DOHH2 (cell line): ENCODE results near the gene RASL10A.

Experiments used
- H3F3A ChIP-seq: fragments of 200-600 bp; sonication (generic), shearing (Covaris generic); 2 replicates; pipeline ENCODE4 v1.6.0; 2016; ENCODE audit warnings: antibody characterized with exemption, mild to moderate bottlenecking; ENCODE audit not compliant: control insufficient read depth, insufficient read depth
- H3K27ac ChIP-seq: fragments of 200-600 bp; sonication (generic); 2 replicates; pipeline ENCODE4 v1.5.1; 2014; ENCODE audit warnings: low read depth, mild to moderate bottlenecking, low read length, moderate library complexity
- H3K27me3 ChIP-seq: fragments of 200-600 bp; sonication (generic); 2 replicates; pipeline ENCODE4 v1.6.1; 2014; ENCODE audit warnings: mild to moderate bottlenecking, low read length, mixed read lengths; ENCODE audit not compliant: control insufficient read depth
- H3K36me3 ChIP-seq: fragments of 200-600 bp; sonication (generic); 2 replicates; pipeline ENCODE4 v1.6.1; 2014; ENCODE audit warnings: mild to moderate bottlenecking, low read length, moderate library complexity, mixed read lengths; ENCODE audit not compliant: control insufficient read depth
- H3K4me1 ChIP-seq: fragments of 200-600 bp; sonication (generic); 2 replicates; pipeline ENCODE4 v1.6.1; 2014; ENCODE audit warnings: mild to moderate bottlenecking, low read length, mixed read lengths; ENCODE audit not compliant: control insufficient read depth
- H3K4me2 ChIP-seq: fragments of 200-600 bp; sonication (generic); 2 replicates; pipeline ENCODE4 v1.6.0; 2014; ENCODE audit warnings: mild to moderate bottlenecking, low read length, moderate library complexity
- H3K4me3 ChIP-seq: fragments of 200-600 bp; sonication (generic); 2 replicates; pipeline ENCODE4 v1.5.1; 2014; ENCODE audit warnings: mild to moderate bottlenecking, low read length, mixed read lengths
- H3K79me2 ChIP-seq: fragments of 200-600 bp; sonication (generic); 2 replicates; pipeline ENCODE4 v1.6.1; 2014; ENCODE audit warnings: mild to moderate bottlenecking, low read length, mixed read lengths; ENCODE audit not compliant: control insufficient read depth
- H3K9me2 ChIP-seq: fragments of 200-600 bp; sonication (generic); replicated peaks from 2 replicates; pipeline ENCODE4 v1.6.1; 2014; ENCODE audit warnings: mild to moderate bottlenecking, low read length, mixed read lengths; ENCODE audit not compliant: control insufficient read depth
- H3K9me3 ChIP-seq: fragments of 200-600 bp; sonication (generic); 2 replicates; pipeline ENCODE4 v1.6.1; 2014; ENCODE audit warnings: antibody characterized with exemption, low read length, mixed read lengths; ENCODE audit not compliant: control insufficient read depth, insufficient read depth
- H4K20me1 ChIP-seq: fragments of 200-600 bp; sonication (generic); 2 replicates; pipeline ENCODE4 v1.6.0; 2014; ENCODE audit warnings: low read depth, mild to moderate bottlenecking, antibody characterized with exemption, low read length, moderate library complexity; ENCODE audit not compliant: control insufficient read depth, insufficient read depth
- EZH2phosphoT487 ChIP-seq: fragments of 200-600 bp; sonication (generic); IDR thresholded peaks from 2 replicates; pipeline ENCODE4 v1.6.1; 2017; ENCODE audit warnings: borderline replicate concordance, mild to moderate bottlenecking, antibody characterized with exemption, low read length, moderate library complexity, mixed read lengths
- TF ChIP-seq, protein P1 (sequence below): fragments of 200-600 bp; sonication (generic); IDR thresholded peaks from one replicate; pipeline ENCODE4 v1.5.1; 2014; ENCODE audit warnings: antibody characterized with exemption, mild to moderate bottlenecking, low read depth, low read length; ENCODE audit not compliant: poor library complexity, severe bottlenecking

RASL10A gene

DNA sequence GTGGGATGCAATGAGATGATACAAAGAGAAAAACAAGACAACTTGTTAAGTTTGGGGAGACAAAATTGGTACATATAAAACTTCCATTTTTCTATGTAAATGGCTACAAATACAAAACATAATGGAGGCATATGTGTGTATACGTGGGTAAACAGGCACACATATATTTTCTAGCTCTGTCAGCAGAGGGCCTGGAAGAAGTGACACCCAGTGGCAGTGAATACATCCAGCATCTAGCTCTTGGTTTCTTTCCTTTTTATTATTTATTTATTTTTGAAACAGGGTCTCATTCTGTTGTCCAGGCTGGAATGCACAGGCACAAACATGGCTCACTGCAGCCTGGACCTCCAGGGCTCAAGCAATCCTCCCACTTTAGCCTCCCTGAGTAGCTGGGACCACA lies 5.0 kb upstream of the RASL10A start:
- no peaks in the 10 kb centered on the region for H3K9me2 ChIP-seq
- H3K9me3 ChIP-seq, result no peaks in the 10 kb centered on the region
- H3K4me2 ChIP-seq, result no peak overlapping the region
- H4K20me1 ChIP-seq, result no peaks in the 10 kb centered on the region
- no peaks in the 10 kb centered on the region for H3F3A ChIP-seq
- no peak overlapping the region for H3K4me3 ChIP-seq
- no peaks in the 10 kb centered on the region for H3K79me2 ChIP-seq
- TF ChIP-seq EZH2phosphoT487, result no peak
- TF ChIP-seq, protein P1, sequence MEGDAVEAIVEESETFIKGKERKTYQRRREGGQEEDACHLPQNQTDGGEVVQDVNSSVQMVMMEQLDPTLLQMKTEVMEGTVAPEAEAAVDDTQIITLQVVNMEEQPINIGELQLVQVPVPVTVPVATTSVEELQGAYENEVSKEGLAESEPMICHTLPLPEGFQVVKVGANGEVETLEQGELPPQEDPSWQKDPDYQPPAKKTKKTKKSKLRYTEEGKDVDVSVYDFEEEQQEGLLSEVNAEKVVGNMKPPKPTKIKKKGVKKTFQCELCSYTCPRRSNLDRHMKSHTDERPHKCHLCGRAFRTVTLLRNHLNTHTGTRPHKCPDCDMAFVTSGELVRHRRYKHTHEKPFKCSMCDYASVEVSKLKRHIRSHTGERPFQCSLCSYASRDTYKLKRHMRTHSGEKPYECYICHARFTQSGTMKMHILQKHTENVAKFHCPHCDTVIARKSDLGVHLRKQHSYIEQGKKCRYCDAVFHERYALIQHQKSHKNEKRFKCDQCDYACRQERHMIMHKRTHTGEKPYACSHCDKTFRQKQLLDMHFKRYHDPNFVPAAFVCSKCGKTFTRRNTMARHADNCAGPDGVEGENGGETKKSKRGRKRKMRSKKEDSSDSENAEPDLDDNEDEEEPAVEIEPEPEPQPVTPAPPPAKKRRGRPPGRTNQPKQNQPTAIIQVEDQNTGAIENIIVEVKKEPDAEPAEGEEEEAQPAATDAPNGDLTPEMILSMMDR, result no peak
- H3K27me3 ChIP-seq, result peaks cover 6% of the 10 kb centered on the region
- H3K36me3 ChIP-seq, result peaks cover 5% of the 10 kb centered on the region
- no peak overlapping the region for H3K27ac ChIP-seq
- peaks cover 15% of the 10 kb centered on the region for H3K4me1 ChIP-seq

DNA sequence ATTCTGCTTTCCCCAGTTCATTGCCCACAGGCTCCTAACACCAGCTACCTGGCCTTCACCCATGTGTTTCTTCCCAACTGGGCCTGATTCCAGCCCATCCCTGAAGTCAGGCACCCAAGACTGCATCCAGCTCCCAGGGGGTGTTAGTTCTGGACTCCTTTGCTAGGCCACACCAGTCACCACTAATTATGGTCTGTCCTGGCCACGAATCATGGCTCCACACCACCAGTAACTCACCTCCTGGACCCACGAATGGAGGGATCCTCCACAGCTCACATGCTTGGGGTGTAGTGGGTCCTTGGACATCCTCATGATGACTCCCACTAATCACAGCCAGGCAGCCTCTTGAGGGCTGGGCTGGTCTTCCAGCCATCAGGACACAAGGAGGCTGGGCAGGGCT lies 3.6 kb upstream of the RASL10A start:
- Histone ChIP-seq H4K20me1 (no peaks in the 10 kb centered on the region), H3K36me3 (peaks cover 5% of the 10 kb centered on the region), H3K27ac (no peak overlapping the region), H3K9me2 (no peaks in the 10 kb centered on the region), H3F3A (0 out of 2 replicates have a peak, but pooled peaks cover 3% of the 10 kb centered on the region), H3K27me3 (peaks cover 15% of the 10 kb centered on the region), H3K4me2 (no peak overlapping the region), H3K79me2 (no peaks in the 10 kb centered on the region), H3K4me3 (no peak overlapping the region), H3K4me1 (peaks cover 15% of the 10 kb centered on the region), H3K9me3 (no peaks in the 10 kb centered on the region)
- TF ChIP-seq, protein P1, result no peak
- TF ChIP-seq EZH2phosphoT487, result no peak

DNA sequence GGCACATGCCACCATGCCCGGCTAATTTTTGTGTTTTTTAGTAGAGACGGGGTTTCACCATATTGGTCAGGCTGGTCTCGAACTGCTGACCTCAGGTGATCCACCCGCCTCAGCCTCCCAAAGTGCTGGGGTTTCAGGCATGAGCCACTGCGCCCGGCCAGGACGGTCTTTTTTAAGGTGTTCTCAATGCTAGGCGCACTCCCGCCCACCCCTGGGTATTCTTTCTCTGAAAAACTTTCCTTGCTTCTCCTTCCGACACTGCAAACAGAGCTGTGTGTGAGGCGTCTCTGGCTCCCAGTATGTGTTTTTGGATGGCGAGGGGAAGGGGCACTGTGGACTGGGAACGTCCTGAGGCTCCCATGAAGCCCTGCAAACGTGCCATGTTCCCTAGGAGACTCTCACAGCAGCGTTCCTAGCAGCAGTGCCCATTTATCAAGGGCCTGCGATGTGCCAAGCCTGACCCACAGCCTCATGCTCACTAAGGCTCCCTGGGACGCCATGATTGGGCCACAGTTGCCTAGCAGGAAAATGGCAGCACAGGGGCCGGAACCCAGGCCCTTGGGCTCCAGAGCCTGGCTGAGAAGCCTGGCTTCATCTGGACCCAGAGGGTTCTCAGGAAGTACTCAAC lies 2.4 kb upstream of the RASL10A start:
- Histone ChIP-seq H3K4me1 (peaks cover 15% of the 10 kb centered on the region), H3K9me2 (no peaks in the 10 kb centered on the region), H3K4me3 (no peak overlapping the region), H3K27ac (no peak overlapping the region), H3F3A (0 out of 2 replicates have a peak, but pooled peaks cover 4% of the 10 kb centered on the region), H3K9me3 (no peaks in the 10 kb centered on the region), H4K20me1 (no peaks in the 10 kb centered on the region), H3K36me3 (peaks cover 5% of the 10 kb centered on the region), H3K4me2 (no peak overlapping the region), H3K27me3 (peaks cover 16% of the 10 kb centered on the region), H3K79me2 (no peaks in the 10 kb centered on the region)
- TF ChIP-seq, protein P1, result no peak
- no peak for TF ChIP-seq EZH2phosphoT487
